GM23338 (cell line): Measurements from ENCODE around the gene AIMP1. TPM values are rescaled to one million over a fixed set of nuclear protein-coding genes. Genes with fewer than 3 reads are reported as not detected.

ENCODE experiments used
- ATAC-seq: fragments of 200-7000 bp; cut with Tn5 transposase; 3 replicates; pipeline ENCODE4 v1.9.1; 2020
- DNase-seq: peaks from one replicate; pipeline ENCODE4 v3.0.0-alpha.2; 2015; ENCODE audit warnings: low spot score
- H2AFZ ChIP-seq: fragments of 200-600 bp; sonication (generic); 2 replicates; pipeline ENCODE4 v1.8.0; 2016; ENCODE audit warnings: antibody characterized with exemption, mild to moderate bottlenecking, moderate library complexity
- H3F3A ChIP-seq: fragments of 200-600 bp; sonication (generic); replicated peaks from 2 replicates; pipeline ENCODE4 v1.8.0; 2017; ENCODE audit warnings: antibody characterized with exemption, mixed run types, low read depth
- H3K27ac ChIP-seq: fragments of 200-600 bp; sonication (generic); 2 replicates; pipeline ENCODE4 v1.6.1; 2016; ENCODE audit warnings: low read depth
- H3K27me3 ChIP-seq: fragments of 200-600 bp; sonication (generic); 2 replicates; pipeline ENCODE4 v1.8.0; 2016; ENCODE audit warnings: mild to moderate bottlenecking, mixed run types, moderate library complexity; ENCODE audit not compliant: insufficient read depth
- H3K36me3 ChIP-seq: fragments of 200-600 bp; sonication (generic); 2 replicates; pipeline ENCODE4 v1.8.0; 2016; ENCODE audit warnings: mild to moderate bottlenecking; ENCODE audit not compliant: insufficient read depth
- H3K4me1 ChIP-seq: fragments of 200-600 bp; sonication (generic); 2 replicates; pipeline ENCODE4 v1.8.0; 2016; ENCODE audit warnings: mild to moderate bottlenecking, moderate library complexity; ENCODE audit not compliant: insufficient read depth
- H3K4me2 ChIP-seq: fragments of 200-600 bp; sonication (generic); 2 replicates; pipeline ENCODE4 v1.7.1; 2017; ENCODE audit warnings: mixed run types
- H3K4me3 ChIP-seq: fragments of 200-600 bp; sonication (generic); 2 replicates; pipeline ENCODE4 v1.6.1; 2016; ENCODE audit warnings: mixed run types
- H3K79me2 ChIP-seq: fragments of 200-600 bp; sonication (generic); replicated peaks from 2 replicates; pipeline ENCODE4 v1.8.0; 2017; ENCODE audit warnings: mild to moderate bottlenecking; ENCODE audit not compliant: insufficient read depth
- H3K9me2 ChIP-seq: fragments of 200-600 bp; sonication (generic); 2 replicates; pipeline ENCODE4 v1.8.0; 2017; ENCODE audit not compliant: insufficient read depth
- H4K20me1 ChIP-seq: fragments of 200-600 bp; sonication (generic); replicated peaks from 2 replicates; pipeline ENCODE4 v1.8.0; 2017; ENCODE audit warnings: mild to moderate bottlenecking; ENCODE audit not compliant: insufficient read depth
- H3K27ac Mint-ChIP-seq: 2 replicates; pipeline ENCODE4 v1.8.0; 2020; ENCODE audit warnings: inconsistent platforms, mild to moderate bottlenecking, moderate library complexity, mixed read lengths
- H3K27me3 Mint-ChIP-seq: 3 replicates; pipeline ENCODE4 v1.8.0; 2022; ENCODE audit warnings: low read depth, mild to moderate bottlenecking, moderate library complexity, mixed read lengths, inconsistent platforms; ENCODE audit not compliant: insufficient read depth, poor library complexity
- H3K36me3 Mint-ChIP-seq: 3 replicates; pipeline ENCODE4 v1.8.0; 2021; ENCODE audit warnings: low read depth, mild to moderate bottlenecking, inconsistent platforms, moderate library complexity, mixed read lengths
- H3K4me1 Mint-ChIP-seq: 3 replicates; pipeline ENCODE4 v1.8.0; 2020; ENCODE audit warnings: mild to moderate bottlenecking, inconsistent platforms, mixed read lengths
- H3K4me3 Mint-ChIP-seq: 3 replicates; pipeline ENCODE4 v1.8.0; 2021; ENCODE audit warnings: moderate library complexity, mild to moderate bottlenecking, inconsistent platforms, mixed read lengths
- H3K9me3 Mint-ChIP-seq: 3 replicates; pipeline ENCODE4 v1.8.0; 2020; ENCODE audit warnings: moderate library complexity, mild to moderate bottlenecking, inconsistent platforms, mixed read lengths
- CREB1 ChIP-seq: fragments of 250-450 bp; sonication (Bioruptor Pico); IDR thresholded peaks from 2 replicates; pipeline ENCODE4 v1.5.0; 2020; ENCODE audit warnings: low read depth, mild to moderate bottlenecking, moderate library complexity
- ETS1 ChIP-seq: IDR thresholded peaks from 2 replicates; pipeline ENCODE4 v1.6.1; 2016; ENCODE audit warnings: antibody characterized with exemption
- NANOG ChIP-seq: IDR thresholded peaks from 2 replicates; pipeline ENCODE4 v1.6.1; 2016; ENCODE audit warnings: antibody characterized with exemption, borderline replicate concordance
- POLR2AphosphoS5 ChIP-seq: IDR thresholded peaks from 2 replicates; pipeline ENCODE4 v1.6.1; 2016; ENCODE audit warnings: antibody characterized with exemption, low read depth
- ZNF331 ChIP-seq: fragments of 250-450 bp; sonication (Bioruptor Pico); IDR thresholded peaks from 2 replicates; pipeline ENCODE4 v1.5.0; 2020; ENCODE audit warnings: low read depth, mild to moderate bottlenecking, moderate library complexity
- ZNF462 ChIP-seq: fragments of 250-450 bp; sonication (Bioruptor Pico); IDR thresholded peaks from 2 replicates; pipeline ENCODE4 v1.5.0; 2020; ENCODE audit warnings: mild to moderate bottlenecking, moderate library complexity
- polyA plus RNA-seq: library from polyadenylated mRNA; unstranded; fragments of >200 nt; fragmentation: Nextera tagmentation; extraction: Ambion mirVana; gene quantifications from 2 replicates; pipeline ENCODE4 v1.2.1, GENCODE V29; 2016
- total RNA-seq: library from RNA; depleted of rRNA; stranded (reverse); fragments of >200 nt; shearing (Covaris generic); gene quantifications from 2 replicates; pipeline ENCODE4 v1.2.3, GENCODE V29; 2014
- TF ChIP-seq, protein P1 (sequence below): IDR thresholded peaks from one replicate; pipeline ENCODE4 v1.6.1; 2018; ENCODE audit warnings: antibody characterized with exemption; ENCODE audit not compliant: unreplicated experiment

Gene AIMP1
- total and polyA plus RNA-seq, 2 experiments from 2014 or later = 34.5 to 200 TPM

DNA sequence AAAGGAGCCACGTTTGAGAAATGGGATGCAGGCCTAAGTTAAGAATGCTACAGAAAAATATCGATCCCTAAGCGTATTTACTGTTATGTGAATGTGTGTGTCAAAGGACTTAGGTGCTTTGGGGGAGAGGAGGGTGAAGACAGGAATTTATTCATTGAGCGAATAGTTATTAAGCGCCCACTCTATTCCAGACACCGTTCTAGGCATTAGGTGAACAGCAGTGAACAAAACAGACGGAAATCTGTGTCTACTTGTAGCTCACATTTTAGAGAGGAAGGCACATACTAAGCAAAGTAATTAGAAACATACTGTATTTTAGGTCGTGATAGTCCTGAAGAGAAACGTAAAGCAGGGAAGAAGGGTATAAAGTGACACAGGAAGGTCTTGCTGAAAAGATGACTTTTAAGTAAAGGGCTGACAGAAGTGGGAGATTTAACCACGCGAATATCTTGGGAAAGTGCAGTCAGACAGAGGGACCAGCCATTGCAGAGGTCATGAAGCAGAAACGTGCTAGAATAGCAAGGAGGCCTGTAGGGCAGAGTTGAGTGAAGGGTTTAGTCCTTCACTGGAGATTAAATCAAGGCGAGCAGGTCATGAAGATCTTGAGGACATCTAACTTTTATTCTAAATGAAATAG lies 541 bp downstream of the AIMP1 start:
- Histone ChIP-seq H3K4me3 (peak overlapping the region; percentile 80), H3K79me2 (peaks cover 77% of the 10 kb centered on the region), H3K36me3 (peaks cover 7% of the 10 kb centered on the region; the same call in 1 of the 2 replicates), H3K4me1 (no peaks in the 10 kb centered on the region), H3K27ac (peak overlapping the region; percentile 92), H4K20me1 (no peaks in the 10 kb centered on the region), H3K27me3 (no peaks in the 10 kb centered on the region), H3K9me2 (no peaks in the 10 kb centered on the region), H2AFZ (0 out of 2 replicates have a peak overlapping the region, but pooled peaks have one; percentile 19), H3K4me2 (peak overlapping the region; percentile 97), H3F3A (no peaks in the 10 kb centered on the region)
- H3K4me1 Mint-ChIP-seq = peaks cover 4% of the 10 kb centered on the region
- ATAC-seq (no peak), DNase-seq (no peak)
- no peak overlapping the region for H3K27ac Mint-ChIP-seq
- H3K4me3 Mint-ChIP-seq = no peak overlapping the region
- no peak for TF ChIP-seq ZNF462 (CRISPR knock-in tag)
- TF ChIP-seq, protein P1, sequence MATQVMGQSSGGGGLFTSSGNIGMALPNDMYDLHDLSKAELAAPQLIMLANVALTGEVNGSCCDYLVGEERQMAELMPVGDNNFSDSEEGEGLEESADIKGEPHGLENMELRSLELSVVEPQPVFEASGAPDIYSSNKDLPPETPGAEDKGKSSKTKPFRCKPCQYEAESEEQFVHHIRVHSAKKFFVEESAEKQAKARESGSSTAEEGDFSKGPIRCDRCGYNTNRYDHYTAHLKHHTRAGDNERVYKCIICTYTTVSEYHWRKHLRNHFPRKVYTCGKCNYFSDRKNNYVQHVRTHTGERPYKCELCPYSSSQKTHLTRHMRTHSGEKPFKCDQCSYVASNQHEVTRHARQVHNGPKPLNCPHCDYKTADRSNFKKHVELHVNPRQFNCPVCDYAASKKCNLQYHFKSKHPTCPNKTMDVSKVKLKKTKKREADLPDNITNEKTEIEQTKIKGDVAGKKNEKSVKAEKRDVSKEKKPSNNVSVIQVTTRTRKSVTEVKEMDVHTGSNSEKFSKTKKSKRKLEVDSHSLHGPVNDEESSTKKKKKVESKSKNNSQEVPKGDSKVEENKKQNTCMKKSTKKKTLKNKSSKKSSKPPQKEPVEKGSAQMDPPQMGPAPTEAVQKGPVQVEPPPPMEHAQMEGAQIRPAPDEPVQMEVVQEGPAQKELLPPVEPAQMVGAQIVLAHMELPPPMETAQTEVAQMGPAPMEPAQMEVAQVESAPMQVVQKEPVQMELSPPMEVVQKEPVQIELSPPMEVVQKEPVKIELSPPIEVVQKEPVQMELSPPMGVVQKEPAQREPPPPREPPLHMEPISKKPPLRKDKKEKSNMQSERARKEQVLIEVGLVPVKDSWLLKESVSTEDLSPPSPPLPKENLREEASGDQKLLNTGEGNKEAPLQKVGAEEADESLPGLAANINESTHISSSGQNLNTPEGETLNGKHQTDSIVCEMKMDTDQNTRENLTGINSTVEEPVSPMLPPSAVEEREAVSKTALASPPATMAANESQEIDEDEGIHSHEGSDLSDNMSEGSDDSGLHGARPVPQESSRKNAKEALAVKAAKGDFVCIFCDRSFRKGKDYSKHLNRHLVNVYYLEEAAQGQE = no peak
- TF ChIP-seq ZNF331 (CRISPR knock-in tag) = no peak
- TF ChIP-seq NANOG = no peak
- no peak for TF ChIP-seq POLR2AphosphoS5
- TF ChIP-seq CREB1 (CRISPR knock-in tag) = no peak
- TF ChIP-seq ETS1 = no peak
- H3K36me3 Mint-ChIP-seq = peaks cover 25% of the 10 kb centered on the region
- peaks cover 16% of the 10 kb centered on the region for H3K9me3 Mint-ChIP-seq
- no peaks in the 10 kb centered on the region for H3K27me3 Mint-ChIP-seq
